HG02571 (cell line): ENCODE measurements around the gene SLC16A12.

Experiments
- ATAC-seq: cut with Tn5 transposase; IDR thresholded peaks from one replicate; pipeline ENCODE4 v1.9.1; 2021; ENCODE audit warnings: mild to moderate bottlenecking, moderate library complexity; ENCODE audit not compliant: unreplicated experiment

Gene SLC16A12

GRCh38 chr10:89535171-89536012 is at the start of gene SLC16A12:
TSS of gene SLC16A12 (minus strand) at chr10:89535594. CDS start at chr10:89462578, 73,016 bp downstream.
- ATAC-seq, result no peak

- no peak for ATAC-seq
Measured at GRCh38 chr10:89582022-89582421, 46.6 kb upstream of the SLC16A12 start.

- ATAC-seq, result no peak
Measured at GRCh38 chr10:89580243-89580642, 44.8 kb upstream of the SLC16A12 start.

- no peak for ATAC-seq
Measured at GRCh38 chr10:89576696-89577095, 41.3 kb upstream of the SLC16A12 start.

- ATAC-seq, result no peak
Measured at GRCh38 chr10:89576022-89576421, 40.6 kb upstream of the SLC16A12 start.

- no peak for ATAC-seq
Measured at GRCh38 chr10:89575031-89575430, 39.6 kb upstream of the SLC16A12 start.

DNA sequence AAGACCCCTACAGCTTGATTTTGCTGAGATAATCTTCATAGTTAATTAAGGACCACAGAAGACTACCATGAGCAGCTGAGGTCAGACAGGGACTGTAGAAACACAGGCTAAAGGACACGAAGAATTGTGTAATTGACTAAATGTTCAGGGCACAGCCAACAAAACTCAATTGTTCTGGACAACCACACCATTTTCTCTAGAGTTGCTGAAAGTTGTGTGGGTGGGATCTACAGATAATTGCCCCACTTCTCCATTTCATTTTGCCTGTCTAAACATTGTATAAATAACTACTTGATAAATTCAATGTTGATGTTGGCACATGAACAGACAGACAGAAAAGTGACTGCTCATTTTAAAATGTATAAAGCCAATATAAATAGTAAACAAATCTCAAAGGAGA is 39.0 kb upstream of the SLC16A12 start:
- no peak for ATAC-seq

DNA sequence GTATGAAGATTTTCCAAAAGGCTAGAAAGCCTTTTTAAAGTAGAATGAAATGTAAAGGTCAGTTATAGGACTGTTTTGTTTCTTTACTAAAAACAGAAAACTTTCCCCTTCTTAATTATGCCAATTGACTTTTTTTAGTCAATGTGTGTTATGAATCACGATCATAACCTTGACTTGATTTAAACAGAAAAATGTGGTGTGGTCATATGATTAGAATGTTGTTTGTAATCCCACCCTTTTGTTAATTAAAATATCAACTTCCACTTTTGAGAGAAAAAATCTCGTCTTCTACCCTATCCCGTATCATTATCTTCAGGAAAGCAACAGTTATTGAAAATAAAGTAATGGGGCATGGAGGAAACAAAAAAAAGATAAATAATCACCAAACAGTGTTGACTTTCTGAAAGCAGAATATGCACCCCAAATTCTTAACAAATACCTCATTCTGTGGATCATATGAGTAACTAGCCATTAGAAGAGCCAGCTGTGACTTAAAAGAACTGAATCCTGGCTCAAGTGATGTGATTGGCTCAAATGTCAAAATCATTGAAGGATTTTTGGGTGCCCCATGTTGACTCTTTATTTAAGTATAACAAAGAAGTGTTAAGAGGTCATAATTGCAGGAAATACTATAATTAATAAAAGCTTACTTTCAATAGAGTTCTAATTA is 32.3 kb upstream of the SLC16A12 start:
- ATAC-seq, result no peak

DNA sequence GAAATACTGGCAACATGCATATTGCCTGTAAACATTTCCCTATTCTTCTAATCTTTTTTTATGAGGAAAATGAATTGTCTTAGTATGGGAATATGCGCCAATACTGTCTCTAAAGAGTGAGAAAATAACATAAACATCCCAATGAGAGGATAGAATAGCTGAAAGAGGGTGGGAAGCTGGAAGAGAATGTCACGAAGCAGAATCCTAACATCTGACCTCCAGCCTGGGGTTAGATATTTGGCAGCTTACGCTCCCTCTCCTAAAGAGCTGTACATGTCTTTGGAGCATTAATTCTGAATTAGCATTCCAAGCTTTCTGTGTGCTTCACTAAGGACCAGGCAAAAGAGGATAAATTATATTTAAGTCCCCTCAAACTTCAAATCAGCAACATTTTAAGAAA is 31.6 kb upstream of the SLC16A12 start:
- no peak for ATAC-seq

DNA sequence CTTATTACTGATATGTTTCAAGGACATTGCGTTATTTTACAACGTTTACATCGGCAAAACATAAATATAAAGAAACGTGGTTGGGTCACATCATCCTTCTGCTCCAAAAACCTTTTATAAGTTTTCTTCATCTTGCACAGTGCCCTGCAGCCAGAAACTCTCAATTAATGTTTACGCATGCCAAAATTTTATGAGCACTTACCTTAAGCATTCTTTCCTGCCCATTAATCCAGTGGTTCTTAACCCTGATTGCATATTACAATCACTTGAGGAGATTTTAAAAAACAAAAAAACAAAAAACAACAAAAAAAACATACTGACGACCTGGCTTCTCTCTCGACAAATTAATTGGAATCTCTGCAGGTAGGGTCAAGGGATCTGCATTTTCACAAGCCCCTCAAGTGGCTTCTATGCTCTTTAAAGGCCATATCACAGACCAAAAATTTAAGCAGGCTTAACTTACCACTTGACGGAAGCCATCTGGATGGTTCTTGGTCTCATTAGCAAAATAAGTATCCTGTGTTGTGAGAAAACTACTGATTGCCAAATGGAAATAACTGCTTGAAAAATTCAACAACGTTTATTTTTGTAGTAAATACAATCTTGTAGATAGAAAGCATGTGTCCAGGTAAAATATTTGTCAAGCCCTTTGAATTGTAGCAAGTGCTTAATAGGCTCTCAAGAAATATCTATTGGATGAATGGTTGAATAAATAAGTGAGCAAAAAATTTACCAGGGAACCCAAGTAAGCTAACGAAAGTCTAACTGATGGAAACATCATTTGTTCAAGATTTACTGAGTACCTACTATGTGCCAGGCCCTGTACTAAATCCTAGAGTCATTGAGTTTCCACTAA is 30.9 kb upstream of the SLC16A12 start:
- ATAC-seq, result no peak

DNA sequence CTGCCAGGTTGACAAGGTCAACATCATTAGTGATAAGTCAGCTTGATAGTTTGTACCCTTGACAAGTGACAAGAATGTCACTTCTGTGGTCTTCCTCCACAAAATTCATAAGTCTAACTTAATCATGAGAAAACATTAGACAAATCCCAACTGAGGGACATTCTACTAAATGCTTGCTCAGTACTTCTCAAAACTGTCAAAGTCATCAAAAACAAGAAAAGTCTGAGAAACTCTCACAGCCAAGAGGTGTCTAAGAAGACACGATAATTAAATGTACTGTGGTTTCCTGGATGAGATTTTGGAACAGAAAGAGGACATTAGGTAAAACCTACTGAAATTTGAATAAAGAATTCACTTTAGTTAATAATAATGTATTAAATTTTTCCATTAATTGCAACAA is 29.8 kb upstream of the SLC16A12 start:
- ATAC-seq, result no peak

DNA sequence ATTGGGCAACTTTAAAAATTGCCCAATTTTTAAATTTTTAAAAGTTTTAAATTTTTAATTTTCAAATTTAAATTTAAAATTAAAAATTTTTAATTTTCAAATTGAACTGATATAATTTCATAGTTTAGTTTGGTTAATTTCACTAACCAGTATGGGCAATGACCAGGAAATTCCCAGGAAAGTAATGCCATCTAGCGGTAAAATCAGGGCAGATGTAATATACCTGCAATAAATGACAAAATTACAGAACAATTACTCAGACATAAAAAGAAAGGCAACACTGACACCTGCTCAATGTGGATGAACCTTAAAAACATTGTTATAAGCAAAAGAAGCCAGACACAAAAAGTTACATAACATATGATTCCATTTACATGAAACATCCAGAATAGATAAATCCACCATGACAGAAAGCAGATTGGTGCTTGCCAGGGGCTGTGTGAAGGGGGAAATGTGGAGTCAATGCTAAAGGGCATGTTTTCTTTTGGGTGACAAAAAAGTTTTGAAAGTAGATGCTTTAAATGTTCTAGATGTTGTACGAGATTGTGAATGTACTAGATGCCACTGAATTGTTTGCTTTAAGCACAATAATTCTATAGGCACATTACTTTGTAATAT is 28.6 kb upstream of the SLC16A12 start:
- ATAC-seq, result no peak

- ATAC-seq, result no peak
Measured at GRCh38 chr10:89563311-89563710, 27.9 kb upstream of the SLC16A12 start.

DNA sequence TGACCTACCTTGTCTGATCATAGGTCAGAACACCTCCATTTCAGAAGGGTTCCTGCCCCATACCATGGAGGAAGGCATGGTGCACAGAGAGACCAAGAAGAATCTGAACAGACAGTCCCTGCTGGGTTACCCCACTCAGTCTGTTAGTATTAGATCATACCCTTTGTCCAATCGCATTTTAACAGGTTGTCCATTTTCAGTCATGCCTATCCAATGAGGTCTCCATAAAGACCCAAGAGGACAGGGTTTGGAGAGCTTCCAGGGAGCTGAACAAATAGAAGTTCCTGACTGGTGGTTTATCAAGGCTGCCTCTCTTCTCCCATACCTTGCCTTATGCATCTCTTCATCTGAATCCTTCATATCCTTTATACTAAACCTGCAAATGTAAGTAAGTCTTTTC is 21.2 kb upstream of the SLC16A12 start:
- no peak for ATAC-seq

DNA sequence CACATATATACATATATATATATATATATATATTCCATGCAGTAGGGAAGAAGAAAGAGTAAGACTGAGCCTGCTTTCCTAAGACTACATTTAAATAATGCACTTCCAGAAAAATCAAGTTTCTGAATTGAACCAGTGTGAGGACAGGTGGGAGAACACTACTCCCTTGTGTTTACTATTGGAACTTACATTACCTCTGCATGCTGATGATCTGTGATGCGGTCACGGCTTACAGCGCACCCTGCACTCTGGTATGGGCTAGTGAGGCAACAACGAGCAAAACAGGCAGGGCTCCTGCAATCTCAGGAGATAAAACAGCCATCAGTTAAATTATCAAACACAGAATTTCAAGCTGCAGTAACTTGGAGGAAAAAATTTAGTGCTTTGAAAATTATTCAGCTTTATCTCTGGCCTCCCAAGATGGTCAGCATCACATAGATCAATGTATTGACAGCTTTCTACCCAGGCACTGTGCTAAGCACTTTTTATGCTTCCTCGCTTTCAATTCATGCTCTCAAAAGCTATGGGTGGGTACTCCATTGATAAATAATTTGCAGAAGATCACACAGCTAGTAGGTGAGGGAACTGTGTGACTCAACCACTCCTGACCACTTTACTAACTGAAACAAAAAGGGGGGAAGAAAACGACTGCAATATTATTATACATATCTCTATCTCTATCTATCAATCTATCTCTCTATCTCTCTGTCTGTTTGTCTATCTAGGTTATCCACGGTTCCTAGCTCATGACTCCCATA is 20.5 kb upstream of the SLC16A12 start:
- ATAC-seq, result no peak

DNA sequence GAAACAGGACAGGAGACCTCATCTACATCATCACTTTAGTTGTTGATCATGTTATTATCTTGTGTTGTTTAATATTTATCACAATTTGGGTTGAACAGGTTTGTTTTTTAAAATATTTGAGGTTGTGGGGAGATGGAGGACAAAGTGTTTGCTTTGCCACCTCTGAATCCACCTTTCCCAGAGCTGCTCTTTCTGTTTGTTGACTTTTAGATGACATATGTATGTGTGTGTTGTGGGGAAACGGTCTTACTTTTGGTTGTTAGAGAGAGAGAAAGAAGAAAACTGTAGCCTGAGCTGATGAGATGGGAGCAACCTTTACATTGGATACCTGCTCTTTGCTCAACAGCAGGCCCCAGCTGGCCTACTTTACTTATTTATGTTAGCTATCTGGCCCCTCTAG is 19.0 kb upstream of the SLC16A12 start:
- ATAC-seq, result no peak

GRCh38 chr10:89553064-89553734 is 17.8 kb upstream of the SLC16A12 start:
- ATAC-seq, result no peak

DNA sequence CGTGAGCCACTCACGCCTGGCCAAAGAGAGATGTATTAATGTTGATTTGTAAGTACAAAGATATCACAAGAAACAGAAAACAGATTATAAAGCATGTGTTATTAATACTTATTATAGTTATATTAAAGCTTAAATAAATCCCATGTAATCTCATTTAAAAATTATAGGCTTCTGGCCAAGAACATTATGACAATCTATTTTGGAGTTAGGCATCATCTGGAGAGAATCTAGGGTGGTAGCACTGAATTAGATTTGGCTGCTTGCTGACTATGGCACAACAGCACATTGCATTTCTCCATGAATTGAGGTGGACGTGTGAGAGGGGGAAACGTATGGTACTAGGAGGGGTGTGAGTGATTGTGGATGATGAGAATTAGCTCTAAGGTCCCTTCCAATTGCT is 16.8 kb upstream of the SLC16A12 start:
- no peak for ATAC-seq

DNA sequence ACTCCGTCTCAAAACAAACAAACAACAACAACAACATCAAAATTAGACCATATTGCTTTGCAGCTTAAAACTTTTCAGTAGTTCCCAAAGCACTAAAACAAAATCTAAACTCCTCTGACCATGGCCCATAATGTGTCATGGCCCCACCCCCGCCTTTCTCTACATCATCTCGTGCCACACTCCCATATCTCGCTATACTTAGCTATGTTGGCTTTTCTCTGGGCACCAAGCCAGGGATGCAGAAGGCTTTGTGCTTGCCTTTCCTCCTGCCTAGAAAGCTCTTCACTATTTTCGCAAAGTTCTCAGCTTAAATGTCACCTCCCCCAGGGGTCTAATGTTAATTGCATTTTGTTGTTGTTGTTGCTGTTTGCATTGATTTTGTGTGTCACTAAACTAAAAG is 15.1 kb upstream of the SLC16A12 start:
- no peak for ATAC-seq

- no peak for ATAC-seq
Measured at GRCh38 chr10:89549510-89549909, 14.1 kb upstream of the SLC16A12 start.
